ENCODE measurements around the gene TRIM68. TPM values are rescaled to one million over a fixed set of nuclear protein-coding genes. Genes with fewer than 3 reads are reported as not detected.

TRIM68 gene
- total RNA-seq, 2 experiments from 2014 or later: 14.9 to 15.9 TPM

DNA sequence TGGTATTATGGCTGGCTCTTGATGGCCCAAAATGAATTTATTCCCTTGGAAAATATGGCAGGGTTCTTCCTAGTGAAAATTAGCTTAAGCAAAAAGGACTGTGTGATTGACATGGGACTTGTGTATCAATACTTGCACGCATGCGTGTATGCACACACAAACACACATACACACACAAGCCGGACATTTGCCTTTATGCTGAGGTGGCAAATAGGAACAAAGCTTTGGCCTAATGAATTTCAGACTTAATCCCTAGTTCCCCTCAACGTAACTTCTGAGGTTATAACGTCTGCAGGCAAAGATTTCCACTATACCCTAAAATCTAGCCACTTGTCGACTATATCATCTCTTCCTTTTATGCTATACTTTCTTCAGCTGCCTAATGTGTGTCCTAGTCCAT lies 29.4 kb downstream of the TRIM68 start:
- H3K4me1 Mint-ChIP-seq: peaks cover 6% of the 10 kb centered on the region
- no peak overlapping the region for H3K27ac Mint-ChIP-seq
- H3K36me3 Mint-ChIP-seq: no peaks in the 10 kb centered on the region
- no peak for ATAC-seq
- no peak for DNase-seq
- peaks cover 33% of the 10 kb centered on the region for H3K27me3 Mint-ChIP-seq
- CTCF ChIA-PET: no interaction called here
- no peaks in the 10 kb centered on the region for H3K9me3 Mint-ChIP-seq (ENCODE audit: low read depth)
- no peak overlapping the region for H3K4me3 Mint-ChIP-seq

DNA sequence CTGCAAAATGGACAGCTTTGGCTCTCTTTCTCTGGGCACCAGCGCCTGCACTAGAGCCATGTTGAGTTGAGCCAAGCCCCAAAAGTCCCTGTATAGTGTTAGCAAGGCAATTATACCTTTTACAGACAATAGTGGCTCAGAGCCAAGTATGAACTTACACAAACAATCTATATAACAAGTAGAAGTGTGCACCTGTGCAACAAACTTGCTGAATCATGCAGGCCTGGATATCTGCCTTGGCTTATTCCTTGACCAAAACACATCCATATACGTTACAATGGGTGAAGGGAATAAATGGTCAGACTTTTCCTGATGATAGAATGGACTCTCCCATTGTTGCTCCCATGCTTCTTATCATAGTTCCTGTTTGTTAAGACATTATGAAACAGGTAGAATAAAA lies 30.3 kb downstream of the TRIM68 start:
- ATAC-seq: no peak
- H3K27ac Mint-ChIP-seq: no peak overlapping the region
- CTCF ChIA-PET: no interaction called here

DNA sequence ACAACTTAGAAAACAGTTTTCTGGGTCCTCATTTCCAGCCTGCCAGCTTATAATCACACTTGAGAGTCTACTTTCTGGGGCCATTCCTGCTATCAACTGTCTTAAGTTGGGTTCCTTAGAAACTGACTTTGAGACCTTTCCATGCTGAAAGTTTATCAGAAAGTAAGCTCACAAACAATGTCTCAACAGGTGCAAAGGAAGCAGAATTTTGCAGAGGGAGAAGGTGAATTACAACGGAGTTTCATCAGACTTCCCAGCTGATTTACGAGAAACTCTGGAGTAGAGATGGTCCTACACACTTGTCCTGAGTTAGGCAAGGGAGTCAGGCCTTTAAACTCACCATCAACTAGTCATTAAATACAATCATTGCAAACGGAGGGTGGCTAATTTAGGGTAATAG lies 31.2 kb downstream of the TRIM68 start:
- peaks cover 6% of the 10 kb centered on the region for H3K4me1 Mint-ChIP-seq
- no peak overlapping the region for H3K4me3 Mint-ChIP-seq
- H3K36me3 Mint-ChIP-seq: no peaks in the 10 kb centered on the region
- DNase-seq: no peak
- no peaks in the 10 kb centered on the region for H3K9me3 Mint-ChIP-seq (ENCODE audit: low read depth)
- no peak for ATAC-seq
- peaks cover 29% of the 10 kb centered on the region for H3K27me3 Mint-ChIP-seq
- CTCF ChIA-PET: no interaction called here
- no peak overlapping the region for H3K27ac Mint-ChIP-seq

More for the DNA sequence above, 30.3 kb downstream of the TRIM68 start:
- Mint-ChIP-seq H3K4me3 (no peak overlapping the region), H3K36me3 (no peaks in the 10 kb centered on the region), H3K4me1 (peaks cover 6% of the 10 kb centered on the region), H3K9me3 (ENCODE audit: low read depth) (no peaks in the 10 kb centered on the region), H3K27me3 (peaks cover 32% of the 10 kb centered on the region)
- DNase-seq: no peak

DNA sequence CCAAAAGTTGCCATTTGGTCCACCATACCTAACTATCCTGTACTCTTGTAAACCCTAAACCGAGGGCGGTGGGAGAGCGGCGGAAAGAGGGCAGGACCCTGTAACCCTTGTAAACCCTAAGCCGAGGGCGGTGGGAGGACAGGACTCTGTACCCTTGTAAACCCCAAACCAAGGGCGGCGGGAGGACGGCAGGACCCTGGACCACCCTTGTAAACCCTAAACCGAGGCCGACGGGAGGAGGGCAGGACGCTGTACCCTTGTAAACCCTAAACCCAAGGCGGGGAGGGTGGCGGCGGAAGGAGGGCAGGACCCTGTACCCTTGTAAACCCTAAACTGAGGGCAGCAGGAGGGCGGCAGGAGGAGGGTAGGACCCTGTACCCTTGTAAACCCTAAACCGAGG lies 39.0 kb downstream of the TRIM68 start:
- Mint-ChIP-seq H3K4me1 (no peaks in the 10 kb centered on the region), H3K27ac (no peak overlapping the region), H3K36me3 (no peaks in the 10 kb centered on the region), H3K4me3 (no peak overlapping the region), H3K9me3 (ENCODE audit: low read depth) (no peaks in the 10 kb centered on the region), H3K27me3 (peaks cover 5% of the 10 kb centered on the region)
- ATAC-seq (no peak), DNase-seq (no peak)
- CTCF ChIA-PET: no interaction called here

DNA sequence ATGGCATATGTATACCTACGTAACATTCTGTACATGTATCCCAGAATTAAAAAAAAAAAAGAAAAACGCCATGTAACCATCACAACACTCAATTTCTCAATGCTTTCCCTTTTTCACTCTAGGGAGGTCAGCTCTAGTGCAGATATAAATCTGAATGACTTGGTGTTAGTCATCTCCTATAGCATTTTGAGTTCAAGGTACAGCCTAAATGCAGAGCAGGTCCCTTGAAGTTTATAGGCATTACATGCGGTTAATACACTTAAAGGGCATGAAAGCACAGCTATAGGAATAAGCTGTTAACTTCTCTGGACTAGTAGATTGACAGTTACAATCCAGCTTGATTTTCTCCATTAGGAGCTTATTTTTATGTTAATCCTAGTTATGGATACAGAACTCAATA lies 42.7 kb downstream of the TRIM68 start:
- no peaks in the 10 kb centered on the region for H3K4me1 Mint-ChIP-seq
- CTCF ChIA-PET: no interaction called here

DNA sequence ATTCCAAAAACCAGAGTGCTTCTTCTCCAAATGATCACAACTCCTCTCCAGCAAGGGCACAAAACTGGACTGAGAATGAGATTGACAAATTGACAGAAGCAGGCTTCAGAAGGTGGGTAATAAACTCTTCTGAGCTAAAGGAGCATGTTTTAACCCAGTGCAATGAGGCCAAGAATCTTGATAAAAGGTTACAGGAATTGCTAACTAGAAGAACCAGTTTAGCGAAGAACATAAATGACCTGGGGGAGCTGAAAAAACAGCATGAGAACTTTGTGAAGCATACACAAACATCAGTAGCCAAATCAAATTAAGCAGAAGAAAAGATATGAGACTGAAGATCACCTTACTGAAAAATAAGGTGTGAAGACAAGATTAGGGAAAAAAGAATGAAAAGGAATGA lies 47.6 kb downstream of the TRIM68 start:
- no peak overlapping the region for H3K27ac Mint-ChIP-seq
- DNase-seq (no peak), ATAC-seq (no peak)
- H3K36me3 Mint-ChIP-seq: no peaks in the 10 kb centered on the region
- H3K27me3 Mint-ChIP-seq: peaks cover 36% of the 10 kb centered on the region
- CTCF ChIA-PET: interaction anchor here (1.0 kb wide), 1 partner anchor 77 kb away, joined by 3 read pairs; the partner anchor contains the start of gene OR51D1
- H3K4me1 Mint-ChIP-seq: no peaks in the 10 kb centered on the region
- H3K9me3 Mint-ChIP-seq (ENCODE audit: low read depth): no peaks in the 10 kb centered on the region
- no peak overlapping the region for H3K4me3 Mint-ChIP-seq

More for the DNA sequence above, 42.7 kb downstream of the TRIM68 start:
- no peak overlapping the region for H3K4me3 Mint-ChIP-seq
- no peaks in the 10 kb centered on the region for H3K36me3 Mint-ChIP-seq
- ATAC-seq (no peak), DNase-seq (no peak)
- no peaks in the 10 kb centered on the region for H3K9me3 Mint-ChIP-seq (ENCODE audit: low read depth)
- H3K27ac Mint-ChIP-seq: no peak overlapping the region
- H3K27me3 Mint-ChIP-seq: peaks cover 27% of the 10 kb centered on the region

DNA sequence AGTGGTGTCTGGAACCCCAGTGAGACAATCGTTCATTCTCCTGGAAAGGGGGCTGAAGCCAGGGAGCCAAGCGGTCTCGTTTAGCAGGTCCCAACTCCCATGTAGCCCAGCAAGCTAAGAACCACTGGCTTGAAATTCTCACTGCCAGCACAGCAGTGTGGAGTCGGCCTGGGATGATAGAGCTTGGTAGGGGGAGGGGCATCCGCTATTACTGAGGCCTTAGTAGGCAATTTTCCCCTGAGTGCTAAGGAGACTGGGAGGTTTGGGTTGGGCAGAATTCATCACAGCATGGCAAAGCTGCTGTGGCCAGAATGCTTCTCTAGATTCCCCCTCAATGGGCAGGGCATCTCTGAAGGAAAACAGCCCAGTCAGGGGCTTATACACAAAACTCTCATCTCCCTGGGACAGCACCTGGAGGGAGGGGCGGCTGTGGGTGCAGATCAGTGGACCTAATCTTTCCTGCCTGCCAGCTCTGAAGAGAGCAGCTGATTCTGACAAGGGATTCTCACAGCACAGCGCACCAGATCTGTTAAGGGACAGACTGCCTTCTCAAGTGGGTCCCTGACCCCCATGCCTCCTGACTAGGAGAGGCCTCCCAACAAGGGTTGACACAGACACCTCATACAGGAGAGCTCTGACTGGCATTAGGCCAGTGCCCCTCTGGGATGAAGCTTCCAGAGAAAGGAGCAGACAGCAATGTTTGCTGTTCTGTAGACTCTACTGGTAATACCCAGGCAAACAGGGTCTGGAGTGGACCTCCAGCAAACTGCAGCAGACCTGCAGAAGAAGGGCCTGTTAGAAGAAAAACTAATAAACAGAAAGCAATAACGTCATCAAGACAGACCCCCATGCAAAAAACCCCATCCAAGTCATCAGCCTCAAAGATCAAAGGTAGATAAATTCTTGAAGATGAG lies 48.2 kb downstream of the TRIM68 start:
- no peak overlapping the region for H3K27ac Mint-ChIP-seq
- peaks cover 36% of the 10 kb centered on the region for H3K27me3 Mint-ChIP-seq
- DNase-seq (no peak), ATAC-seq (no peak)
- no peak overlapping the region for H3K4me3 Mint-ChIP-seq
- H3K4me1 Mint-ChIP-seq: no peaks in the 10 kb centered on the region
- no peaks in the 10 kb centered on the region for H3K36me3 Mint-ChIP-seq
- H3K9me3 Mint-ChIP-seq (ENCODE audit: low read depth): no peaks in the 10 kb centered on the region
- CTCF ChIA-PET: interaction anchor here (1.0 kb wide), 1 partner anchor 77 kb away, joined by 3 read pairs; the partner anchor contains the start of gene OR51D1

DNA sequence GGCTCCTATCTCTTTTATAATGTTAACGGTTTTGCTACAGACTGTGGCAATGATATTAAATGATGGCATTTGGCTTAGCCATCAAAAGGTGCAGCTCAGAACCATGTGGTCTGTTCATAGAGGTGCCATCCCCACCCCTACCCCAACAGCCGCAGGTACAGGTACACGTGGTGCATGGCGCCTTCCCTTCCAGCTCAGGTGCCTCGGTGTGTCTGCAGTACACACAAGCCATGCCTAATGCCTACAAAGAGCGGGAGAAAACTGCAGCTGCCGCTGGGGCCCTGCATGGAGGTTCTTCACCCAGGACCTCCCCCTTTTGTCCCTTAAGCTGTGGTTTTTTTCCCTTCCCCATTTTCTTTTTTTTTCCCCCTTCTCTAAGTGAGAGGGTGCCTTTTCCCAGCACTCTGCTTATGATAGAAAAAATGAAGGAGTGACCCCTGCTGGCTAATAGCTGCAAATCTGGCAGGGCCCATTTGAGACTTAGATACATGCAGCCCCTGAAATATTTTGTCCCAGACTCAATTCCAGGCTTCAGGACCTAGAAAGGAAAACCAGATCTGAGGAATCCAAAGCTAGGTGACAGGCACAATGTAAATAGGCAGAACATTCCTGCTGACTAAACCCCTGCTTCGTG lies 56.6 kb downstream of the TRIM68 start:
- H3K27ac Mint-ChIP-seq: no peak overlapping the region
- no peak for DNase-seq
- peaks cover 7% of the 10 kb centered on the region for H3K27me3 Mint-ChIP-seq
- H3K9me3 Mint-ChIP-seq (ENCODE audit: low read depth): no peaks in the 10 kb centered on the region
- H3K36me3 Mint-ChIP-seq: no peaks in the 10 kb centered on the region
- no peak overlapping the region for H3K4me3 Mint-ChIP-seq
- CTCF ChIA-PET: interaction anchor here (2.1 kb wide), 1 partner anchor 364 kb away, joined by 13 read pairs; no protein-coding TSS in a partner anchor
- ATAC-seq: no peak
- no peaks in the 10 kb centered on the region for H3K4me1 Mint-ChIP-seq

Other genes starting within 250 kb of the TRIM68 start
- gene OR52B4, start 239.8 kb downstream of the TRIM68 start, total RNA-seq: not detected
- gene TRIM21, start 214.5 kb downstream of the TRIM68 start, total RNA-seq: 10 to 100 TPM; 56.0 to 68.7 TPM
- gene OR52K2, start 158.9 kb downstream of the TRIM68 start, total RNA-seq: not detected
- gene OR52K1, start 125.6 kb downstream of the TRIM68 start, total RNA-seq: not detected
- gene OR52M1, start 63.0 kb downstream of the TRIM68 start, total RNA-seq: not detected
- gene OR52I2, start 26.5 kb downstream of the TRIM68 start, total RNA-seq: not detected
- not detected for gene OR52I1, start 14.2 kb downstream of the TRIM68 start, total RNA-seq
- gene OR51D1, start 29.2 kb upstream of the TRIM68 start, total RNA-seq: not detected
- not detected for gene OR51E1, start 35.8 kb upstream of the TRIM68 start, total RNA-seq
- not detected for gene OR51E2, start 89.6 kb upstream of the TRIM68 start, total RNA-seq
- not detected for gene MMP26, start 96.6 kb upstream of the TRIM68 start, total RNA-seq
- gene OR51F1, start 161.7 kb upstream of the TRIM68 start, total RNA-seq: not detected
- gene OR52R1, start 196.1 kb upstream of the TRIM68 start, total RNA-seq: not detected
- gene OR51F2, start 213.1 kb upstream of the TRIM68 start, total RNA-seq: not detected
- gene OR51S1, start 241.0 kb upstream of the TRIM68 start, total RNA-seq: not detected

All from activated CD8-positive, alpha-beta memory T cell treated with anti-CD3 and anti-CD28 coated beads, Interleukin-2, amount 10 ng/mL, durations not matched to agents 7 days and 5 days (primary cell).